SJCRH30 (cell line): ENCODE results near the gene CCDC12. TPM values are rescaled to one million over a fixed set of nuclear protein-coding genes. Genes with fewer than 3 reads are reported as not detected.
"Not testable (repeated sequence)": the region's sequence is repeated elsewhere in the genome, so short reads cannot be mapped to it uniquely, and the experiment has no call there.

Experiments
- DNase-seq, 2 experiments: peaks; one replicate each; pipeline ENCODE4 v3.0.0-alpha.2; 2015 to 2020
- H3K27ac ChIP-seq: fragments of 250-450 bp; sonication (Bioruptor Pico); 2 replicates; pipeline ENCODE4 v1.5.1; 2020; ENCODE audit warnings: mild to moderate bottlenecking, moderate library complexity
- H3K27me3 ChIP-seq: fragments of 250-450 bp; sonication (Bioruptor Pico); 2 replicates; pipeline ENCODE4 v1.5.1; 2020; ENCODE audit warnings: mild to moderate bottlenecking, moderate library complexity
- H3K36me3 ChIP-seq: fragments of 250-450 bp; sonication (Bioruptor Pico); 2 replicates; pipeline ENCODE4 v1.5.1; 2020; ENCODE audit warnings: mild to moderate bottlenecking, moderate library complexity
- H3K4me1 ChIP-seq: fragments of 250-450 bp; sonication (Bioruptor Pico); 2 replicates; pipeline ENCODE4 v1.5.1; 2020; ENCODE audit warnings: mild to moderate bottlenecking, moderate library complexity
- H3K4me3 ChIP-seq: fragments of 250-450 bp; sonication (Bioruptor Pico); 2 replicates; pipeline ENCODE4 v1.5.1; 2020; ENCODE audit warnings: mild to moderate bottlenecking, moderate library complexity
- H3K9me3 ChIP-seq: fragments of 250-450 bp; sonication (Bioruptor Pico); replicated peaks from 2 replicates; pipeline ENCODE4 v1.5.1; 2020; ENCODE audit warnings: mild to moderate bottlenecking, moderate library complexity
- total RNA-seq: library from RNA; depleted of rRNA; stranded (reverse); fragments of >200 nt; shearing (Covaris generic); gene quantifications from 2 replicates; pipeline ENCODE4 v1.2.3, GENCODE V29; 2014

CCDC12 gene
- total RNA-seq, 1 experiment from 2014 or later, result 37.8 TPM

DNA sequence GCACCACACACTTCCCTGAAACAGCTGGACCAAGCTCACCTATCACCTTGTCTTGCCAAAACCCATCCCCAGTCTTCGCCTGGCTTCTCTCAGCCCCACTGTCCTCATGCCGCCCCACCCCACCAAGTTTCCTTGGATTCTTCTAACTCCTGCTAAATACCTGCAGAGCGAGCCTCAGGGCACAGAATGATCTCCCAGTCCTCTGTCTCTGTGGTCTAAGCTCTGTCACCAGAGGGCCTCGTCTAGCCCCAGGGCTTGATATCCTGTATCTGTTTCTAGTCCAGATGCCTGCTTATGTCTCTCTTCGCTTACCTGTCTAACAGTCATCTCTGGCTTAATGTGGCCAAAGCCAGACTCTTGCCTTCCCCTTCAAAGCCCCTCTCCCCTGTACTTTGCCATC, 9.7 kb downstream of the CCDC12 start:
- DNase-seq, result no peak
- Histone ChIP-seq H3K4me3 (no peak overlapping the region), H3K27ac (no peak overlapping the region), H3K36me3 (peaks cover 20% of the 10 kb centered on the region), H3K27me3 (no peaks in the 10 kb centered on the region), H3K4me1 (no peaks in the 10 kb centered on the region), H3K9me3 (no peaks in the 10 kb centered on the region; the same call in 1 of the 2 replicates)

DNA sequence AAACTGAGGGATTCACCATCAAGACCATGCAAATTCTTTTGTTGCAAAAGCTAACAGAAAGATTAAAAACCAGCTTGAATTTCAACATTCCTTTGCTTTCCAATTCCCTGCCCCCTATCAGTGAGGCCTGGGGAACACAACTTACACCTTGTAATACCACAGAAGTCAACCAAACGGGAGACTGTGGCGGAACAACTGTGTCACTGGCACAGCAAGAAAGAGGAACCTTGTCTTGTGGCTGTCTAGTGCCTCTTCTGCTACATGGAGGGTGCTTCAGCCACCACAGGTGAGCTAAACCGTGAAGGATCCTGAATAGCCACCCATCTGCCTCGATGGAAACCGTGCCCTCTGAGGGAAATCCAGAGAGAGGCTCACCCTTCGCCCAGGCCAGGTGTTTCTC, 11.4 kb downstream of the CCDC12 start:
- Histone ChIP-seq H3K36me3 (peaks cover 17% of the 10 kb centered on the region), H3K9me3 (no peaks in the 10 kb centered on the region; the same call in 1 of the 2 replicates), H3K27me3 (no peaks in the 10 kb centered on the region), H3K27ac (no peak overlapping the region), H3K4me1 (peaks cover 4% of the 10 kb centered on the region; the same call in 1 of the 2 replicates), H3K4me3 (no peak overlapping the region)
- DNase-seq, result no peak

GRCh38 chr3:46964038-46964590, 12.4 kb downstream of the CCDC12 start:
- not testable (repeated sequence) for H3K27ac ChIP-seq, DNase-seq

DNA sequence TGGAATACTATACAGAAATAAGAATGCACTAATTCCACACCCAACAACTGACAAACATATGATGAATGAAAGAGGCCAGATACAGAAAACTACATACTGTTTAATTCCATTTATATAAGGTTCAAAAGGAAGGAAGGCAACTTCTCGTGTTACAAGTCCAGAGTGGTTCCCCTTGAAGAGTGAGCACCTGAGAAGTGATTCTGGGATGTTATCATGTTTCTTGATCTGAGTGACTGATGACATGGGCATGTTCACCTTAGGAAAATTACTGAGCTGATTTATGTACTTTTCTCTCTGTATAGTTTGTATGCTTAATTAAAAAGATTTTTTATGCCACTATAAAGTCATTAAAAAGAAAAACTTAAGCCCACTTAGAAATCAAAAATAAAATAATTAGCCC, 13.6 kb downstream of the CCDC12 start:
- no peak for DNase-seq

More at GRCh38 chr3:46964038-46964590, 12.4 kb downstream of the CCDC12 start:
- H3K36me3 ChIP-seq, result peaks cover 17% of the 10 kb centered on the region
- not testable (repeated sequence) for H3K9me3 ChIP-seq, H3K4me3 ChIP-seq, H3K4me1 ChIP-seq, H3K27me3 ChIP-seq

DNA sequence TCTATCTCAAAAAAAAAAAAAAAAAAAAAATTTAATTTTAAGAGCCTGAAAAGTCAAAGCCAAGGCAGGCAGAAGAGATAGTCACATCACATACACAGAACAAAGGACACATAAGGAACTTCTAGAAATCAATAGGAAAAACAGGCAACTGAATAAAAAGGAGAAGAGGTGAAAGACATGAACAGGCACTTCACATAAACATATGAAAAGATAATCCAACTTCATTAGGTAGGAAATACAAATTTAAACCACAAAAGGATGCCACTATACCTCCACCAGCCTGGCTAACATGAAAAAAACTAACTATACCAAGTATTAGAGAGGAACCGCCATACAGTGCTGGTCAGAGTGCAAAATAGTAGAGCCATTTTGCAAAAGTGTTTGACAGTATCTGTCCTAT, 14.1 kb downstream of the CCDC12 start:
- Histone ChIP-seq H3K4me1 (peaks cover 6% of the 10 kb centered on the region; the same call in 1 of the 2 replicates), H3K27ac (no peak overlapping the region), H3K9me3 (no peaks in the 10 kb centered on the region; the same call in 1 of the 2 replicates), H3K27me3 (no peaks in the 10 kb centered on the region), H3K36me3 (peaks cover 17% of the 10 kb centered on the region), H3K4me3 (no peak overlapping the region)
- no peak for DNase-seq

More for the DNA sequence above, 13.6 kb downstream of the CCDC12 start:
- Histone ChIP-seq H3K36me3 (peaks cover 17% of the 10 kb centered on the region), H3K27ac (no peak overlapping the region), H3K9me3 (no peaks in the 10 kb centered on the region; the same call in 1 of the 2 replicates), H3K4me1 (peaks cover 6% of the 10 kb centered on the region; the same call in 1 of the 2 replicates), H3K27me3 (no peaks in the 10 kb centered on the region), H3K4me3 (no peak overlapping the region)

DNA sequence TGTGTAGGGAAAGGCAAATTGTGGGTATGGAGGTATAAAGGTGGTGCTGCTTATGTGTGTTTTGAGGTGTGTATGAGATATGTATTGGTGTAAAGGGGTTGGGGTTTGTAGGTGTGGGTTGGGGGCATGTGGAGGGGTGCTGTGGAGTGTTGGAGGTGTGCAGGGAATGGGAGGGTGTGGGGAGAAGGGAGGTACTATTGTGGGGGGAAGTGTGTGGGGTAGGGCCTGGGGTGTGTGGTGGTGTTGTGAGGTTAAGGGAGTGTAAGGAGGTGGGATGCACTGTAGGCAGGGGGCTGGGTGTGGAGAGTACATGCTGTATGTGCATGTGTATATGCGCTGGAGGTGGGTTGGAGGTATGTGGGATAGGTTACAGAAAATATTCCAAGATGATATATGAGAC, 15.7 kb downstream of the CCDC12 start:
- peaks cover 6% of the 10 kb centered on the region; the same call in 1 of the 2 replicates for H3K4me1 ChIP-seq
- DNase-seq, result no peak
- no peaks in the 10 kb centered on the region; the same call in 1 of the 2 replicates for H3K9me3 ChIP-seq
- peaks cover 16% of the 10 kb centered on the region for H3K36me3 ChIP-seq
- no peak overlapping the region for H3K27ac ChIP-seq
- H3K4me3 ChIP-seq, result no peak overlapping the region
- no peaks in the 10 kb centered on the region for H3K27me3 ChIP-seq

GRCh38 chr3:46960081-46960701, 16.4 kb downstream of the CCDC12 start:
- H3K4me1 ChIP-seq, result peaks cover 6% of the 10 kb centered on the region; the same call in 1 of the 2 replicates

GRCh38 chr3:46959161-46959511, 17.4 kb downstream of the CCDC12 start:
- no peak for DNase-seq
- no peaks in the 10 kb centered on the region; the same call in 1 of the 2 replicates for H3K9me3 ChIP-seq
- H3K4me1 ChIP-seq, result peaks cover 6% of the 10 kb centered on the region; the same call in 1 of the 2 replicates
- no peaks in the 10 kb centered on the region for H3K27me3 ChIP-seq
- H3K36me3 ChIP-seq, result peaks cover 7% of the 10 kb centered on the region
- H3K4me3 ChIP-seq, result no peak overlapping the region
- H3K27ac ChIP-seq, result no peak overlapping the region

More at GRCh38 chr3:46960081-46960701, 16.4 kb downstream of the CCDC12 start:
- H3K36me3 ChIP-seq, result peaks cover 11% of the 10 kb centered on the region
- no peaks in the 10 kb centered on the region for H3K27me3 ChIP-seq
- no peaks in the 10 kb centered on the region; the same call in 1 of the 2 replicates for H3K9me3 ChIP-seq
- H3K4me3 ChIP-seq, result no peak overlapping the region
- no peak overlapping the region for H3K27ac ChIP-seq
- no peak for DNase-seq

- Histone ChIP-seq H3K4me1 (peaks cover 6% of the 10 kb centered on the region; the same call in 1 of the 2 replicates), H3K36me3 (peaks cover 7% of the 10 kb centered on the region), H3K4me3 (no peak overlapping the region), H3K9me3 (no peaks in the 10 kb centered on the region; the same call in 1 of the 2 replicates), H3K27ac (no peak overlapping the region), H3K27me3 (no peaks in the 10 kb centered on the region)
- DNase-seq, result no peak
Measured at GRCh38 chr3:46958467-46959160, 17.9 kb downstream of the CCDC12 start.

- Histone ChIP-seq H3K4me3 (no peak overlapping the region), H3K27me3 (no peaks in the 10 kb centered on the region), H3K36me3 (no peaks in the 10 kb centered on the region), H3K4me1 (peaks cover 6% of the 10 kb centered on the region; the same call in 1 of the 2 replicates), H3K9me3 (no peaks in the 10 kb centered on the region), H3K27ac (no peak overlapping the region)
- no peak for DNase-seq
Measured at GRCh38 chr3:46957092-46957820, 19.3 kb downstream of the CCDC12 start.

DNA sequence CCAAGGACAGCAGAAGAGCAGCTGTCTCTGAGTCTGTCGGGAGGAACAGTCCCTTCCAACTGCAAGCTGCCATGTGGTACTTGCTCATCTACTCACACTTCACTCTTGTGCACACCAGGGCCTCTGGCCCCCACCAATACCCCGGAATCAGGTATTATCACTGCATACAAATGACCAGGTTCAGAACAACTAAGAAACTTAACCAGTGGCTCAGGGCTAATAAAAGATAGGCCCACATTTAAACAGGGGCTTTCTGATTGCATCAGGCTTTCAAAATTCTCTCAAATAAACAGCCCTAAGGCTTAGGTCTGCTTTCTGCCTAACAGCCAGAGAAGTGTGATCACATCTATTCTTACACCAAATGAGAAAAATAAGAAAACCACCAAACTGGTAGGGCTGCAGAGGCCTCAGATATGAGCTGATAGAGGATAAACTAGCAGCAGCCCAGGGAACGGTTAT, 20.7 kb downstream of the CCDC12 start:
- H3K4me3 ChIP-seq, result no peak overlapping the region
- DNase-seq, result no peak
- H3K27ac ChIP-seq, result no peak overlapping the region
- peaks cover 6% of the 10 kb centered on the region; the same call in 1 of the 2 replicates for H3K4me1 ChIP-seq
- H3K9me3 ChIP-seq, result no peaks in the 10 kb centered on the region
- H3K27me3 ChIP-seq, result no peaks in the 10 kb centered on the region
- no peaks in the 10 kb centered on the region for H3K36me3 ChIP-seq

- Histone ChIP-seq H3K27me3 (no peaks in the 10 kb centered on the region), H3K4me3 (no peak overlapping the region), H3K36me3 (no peaks in the 10 kb centered on the region), H3K9me3 (no peaks in the 10 kb centered on the region), H3K4me1 (peaks cover 2% of the 10 kb centered on the region; the same call in 1 of the 2 replicates), H3K27ac (no peak overlapping the region)
- no peak for DNase-seq
Measured at GRCh38 chr3:46955157-46955556, 21.4 kb downstream of the CCDC12 start.

GRCh38 chr3:46954178-46954577, 22.4 kb downstream of the CCDC12 start:
- Histone ChIP-seq H3K27ac (no peak overlapping the region), H3K9me3 (no peaks in the 10 kb centered on the region), H3K27me3 (no peaks in the 10 kb centered on the region), H3K36me3 (no peaks in the 10 kb centered on the region), H3K4me1 (peaks cover 6% of the 10 kb centered on the region), H3K4me3 (no peak overlapping the region)
- no peak for DNase-seq

DNA sequence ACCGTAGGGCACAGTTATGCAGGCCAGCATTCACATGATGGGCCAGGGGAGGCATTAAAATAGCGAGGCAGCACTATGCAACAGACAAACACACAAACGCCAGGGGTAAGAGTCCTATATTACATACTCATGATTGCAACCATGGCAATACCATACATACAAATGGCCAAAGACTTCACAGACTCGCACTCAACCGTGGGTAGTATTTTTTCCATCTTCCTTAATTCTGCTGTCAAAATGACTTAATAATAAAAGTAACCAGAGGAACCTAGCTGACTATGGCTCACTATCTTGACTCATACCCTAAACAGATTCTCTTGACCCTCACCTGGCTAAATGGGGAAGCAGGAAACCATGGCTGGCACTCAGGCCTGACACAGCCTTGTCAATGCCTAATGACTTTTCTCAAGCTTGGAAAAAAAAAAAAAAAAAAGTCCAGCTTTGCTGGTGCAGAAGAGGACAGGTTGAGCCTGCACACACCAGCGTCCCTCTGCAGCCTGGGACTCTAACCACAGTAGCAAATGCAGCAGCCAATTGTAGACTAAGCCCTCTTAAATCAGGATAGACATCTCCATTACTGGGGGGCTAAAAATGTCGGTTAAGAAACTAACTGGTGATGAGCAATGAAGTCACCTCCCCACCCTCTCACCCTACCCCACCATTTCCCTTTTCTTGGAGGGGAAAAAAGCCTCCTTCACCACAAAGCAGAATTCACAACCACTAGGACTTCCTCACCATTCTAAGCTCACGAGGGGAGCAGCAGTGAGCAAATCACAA, 23.1 kb downstream of the CCDC12 start:
- Histone ChIP-seq H3K36me3 (no peaks in the 10 kb centered on the region), H3K4me1 (peaks cover 12% of the 10 kb centered on the region), H3K27ac (no peak overlapping the region), H3K4me3 (no peak overlapping the region), H3K27me3 (no peaks in the 10 kb centered on the region), H3K9me3 (no peaks in the 10 kb centered on the region)
- no peak for DNase-seq
